Natural killer cell (primary cell): Measurements from ENCODE around the gene C12orf75. TPM values are rescaled to one million over a fixed set of nuclear protein-coding genes. Genes with fewer than 3 reads are reported as not detected.

Source experiments
- ATAC-seq, 3 donors: fragments of 150-1000 bp in 2 of 3; fragments of 200-7000 bp in 1 of 3; cut with Tn5 transposase; 1 replicate in 1 of 3; 2 replicates in 2 of 3; pipeline ENCODE4 v1.10.0; 2021; ENCODE audit warnings: mild to moderate bottlenecking in 2 of 3, moderate library complexity in 2 of 3
- DNase-seq, 2 donors: peaks; one replicate each; pipeline versions ENCODE4 v3.0.0 to v3.0.0-alpha.2; 2013 to 2021; ENCODE audit warnings: mixed read lengths in 1 of 2
- H3K27ac ChIP-seq: one replicate; pipeline ENCODE4 v1.5.1; 2013; ENCODE audit warnings: mild to moderate bottlenecking, low read length
- H3K27me3 ChIP-seq: one replicate; pipeline ENCODE4 v1.6.1; 2013; ENCODE audit warnings: low read length; ENCODE audit not compliant: control insufficient read depth, insufficient read depth
- H3K36me3 ChIP-seq: one replicate; pipeline ENCODE4 v1.6.1; 2013; ENCODE audit warnings: low read length; ENCODE audit not compliant: control insufficient read depth, insufficient read depth
- H3K4me1 ChIP-seq: one replicate; pipeline ENCODE4 v1.6.1; 2013; ENCODE audit warnings: low read length; ENCODE audit not compliant: control insufficient read depth, insufficient read depth
- H3K4me3 ChIP-seq: one replicate; pipeline ENCODE4 v1.5.1; 2013; ENCODE audit warnings: low read length
- H3K9me3 ChIP-seq: one replicate; pipeline ENCODE4 v1.6.1; 2013; ENCODE audit warnings: low read length; ENCODE audit not compliant: control insufficient read depth, insufficient read depth
- H3K27ac Mint-ChIP-seq, 2 donors: one replicate each; pipeline ENCODE4 v1.8.0; 2022; ENCODE audit warnings: mild to moderate bottlenecking in 2 of 2, mixed read lengths in 2 of 2, moderate library complexity in 1 of 2
- H3K27me3 Mint-ChIP-seq, 2 donors: one replicate each; pipeline ENCODE4 v1.8.0; 2022; ENCODE audit warnings: low read depth in 2 of 2, mixed read lengths in 2 of 2
- H3K36me3 Mint-ChIP-seq: one replicate; pipeline ENCODE4 v1.8.0; 2022; ENCODE audit warnings: mixed read lengths
- H3K4me1 Mint-ChIP-seq, 2 donors: one replicate each; pipeline ENCODE4 v1.8.0; 2022; ENCODE audit warnings: mixed read lengths in 2 of 2
- H3K4me3 Mint-ChIP-seq: one replicate; pipeline ENCODE4 v1.8.0; 2022; ENCODE audit warnings: mild to moderate bottlenecking, moderate library complexity, mixed read lengths
- H3K9me3 Mint-ChIP-seq, 2 donors: one replicate each; pipeline ENCODE4 v1.8.0; 2022; ENCODE audit warnings: mixed read lengths in 2 of 2
- WGBS: methylation state at CpG from one replicate; pipeline ENCODE4 v1.1.7; 2013; ENCODE audit warnings: missing lambda C conversion rate; ENCODE audit not compliant: insufficient coverage; 5-methylcytosine and 5-hydroxymethylcytosine counted together
- intact Hi-C: fragments of 100-400 bp; cut with micrococcal nuclease; formaldehyde crosslinking; loops from one replicate; pipeline ENCODE4 v1.14.2; 2022
- total RNA-seq, 4 donors: library from RNA; stranded (reverse); fragments of 120-200 nt in 1 of 4; gene quantifications; one replicate each; pipeline versions ENCODE4 v1.2.3 to v1.2.4, GENCODE V29; 2013 to 2022
- TF ChIP-seq, protein P1 (sequence below): fragments of 200-600 bp; IDR thresholded peaks from one replicate; pipeline ENCODE4 v1.8.0; 2022; ENCODE audit warnings: antibody characterized with exemption

C12orf75 gene
- total RNA-seq, 3 donors from 2014 or later (not counting 1 experiment from before 2014, with no cell fraction given) = 121 to 131 (median 128) TPM

DNA sequence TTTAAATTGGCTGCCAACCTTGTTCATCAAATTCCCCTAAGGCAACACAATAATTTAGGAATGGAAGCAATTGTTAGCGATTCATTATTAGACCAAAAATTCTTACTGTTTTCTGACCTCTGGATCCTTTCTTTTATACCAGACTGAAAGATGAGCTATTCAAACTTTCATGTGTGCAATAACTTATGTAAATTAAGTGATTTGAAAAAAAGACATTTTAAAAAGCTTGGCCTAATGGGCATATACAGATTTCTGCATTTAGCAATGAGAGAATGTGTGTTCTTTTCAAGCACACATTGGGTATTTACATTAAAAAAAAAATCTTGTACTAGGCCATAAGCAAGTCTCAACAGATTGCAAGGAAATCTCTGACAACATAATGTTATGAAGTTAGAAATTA, 65.5 kb downstream of the C12orf75 start:
- TF ChIP-seq, protein P1, sequence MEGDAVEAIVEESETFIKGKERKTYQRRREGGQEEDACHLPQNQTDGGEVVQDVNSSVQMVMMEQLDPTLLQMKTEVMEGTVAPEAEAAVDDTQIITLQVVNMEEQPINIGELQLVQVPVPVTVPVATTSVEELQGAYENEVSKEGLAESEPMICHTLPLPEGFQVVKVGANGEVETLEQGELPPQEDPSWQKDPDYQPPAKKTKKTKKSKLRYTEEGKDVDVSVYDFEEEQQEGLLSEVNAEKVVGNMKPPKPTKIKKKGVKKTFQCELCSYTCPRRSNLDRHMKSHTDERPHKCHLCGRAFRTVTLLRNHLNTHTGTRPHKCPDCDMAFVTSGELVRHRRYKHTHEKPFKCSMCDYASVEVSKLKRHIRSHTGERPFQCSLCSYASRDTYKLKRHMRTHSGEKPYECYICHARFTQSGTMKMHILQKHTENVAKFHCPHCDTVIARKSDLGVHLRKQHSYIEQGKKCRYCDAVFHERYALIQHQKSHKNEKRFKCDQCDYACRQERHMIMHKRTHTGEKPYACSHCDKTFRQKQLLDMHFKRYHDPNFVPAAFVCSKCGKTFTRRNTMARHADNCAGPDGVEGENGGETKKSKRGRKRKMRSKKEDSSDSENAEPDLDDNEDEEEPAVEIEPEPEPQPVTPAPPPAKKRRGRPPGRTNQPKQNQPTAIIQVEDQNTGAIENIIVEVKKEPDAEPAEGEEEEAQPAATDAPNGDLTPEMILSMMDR = no peak
- Mint-ChIP-seq H3K27ac (no peak overlapping the region), H3K4me1 (peaks cover 5 to 7% of the 10 kb centered on the region in 2 donors), H3K9me3 (peaks cover 0 to 4% of the 10 kb centered on the region in 2 donors), H3K36me3 (peaks cover 12% of the 10 kb centered on the region), H3K27me3 (no peaks in the 10 kb centered on the region), H3K4me3 (no peak overlapping the region)
- no peak for ATAC-seq
- no peaks in the 10 kb centered on the region for H3K4me1 ChIP-seq
- no peaks in the 10 kb centered on the region for H3K9me3 ChIP-seq
- intact Hi-C loops = no loop called here
- no CpG with 5 or more reads among the region's 1 CpG for WGBS
- H3K27me3 ChIP-seq = no peaks in the 10 kb centered on the region
- no peak overlapping the region for H3K4me3 ChIP-seq
- H3K36me3 ChIP-seq = no peaks in the 10 kb centered on the region
- DNase-seq = no peak
- H3K27ac ChIP-seq = no peak overlapping the region

DNA sequence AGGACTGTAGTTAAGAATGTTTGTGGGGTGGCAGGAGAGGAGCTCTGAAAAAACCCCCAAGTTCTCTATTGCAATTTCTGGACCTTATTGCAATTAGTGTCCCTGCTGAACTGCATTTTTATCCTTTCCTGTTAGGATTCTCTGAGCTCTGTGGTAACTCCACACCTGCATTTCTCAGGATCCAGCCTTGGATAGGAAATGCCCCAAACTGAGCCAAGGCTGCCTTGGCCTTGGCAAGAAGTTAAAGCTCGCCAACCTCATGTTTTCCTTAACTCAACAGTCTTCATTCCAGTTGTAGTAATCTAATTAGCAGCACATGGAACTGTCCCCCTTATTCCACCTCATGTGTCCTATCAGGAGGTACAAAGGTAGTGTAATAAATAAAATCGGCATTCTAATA, 66.5 kb downstream of the C12orf75 start:
- DNase-seq (no peak), ATAC-seq (no peak)
- TF ChIP-seq, protein P1 = no peak
- H3K4me1 ChIP-seq = no peaks in the 10 kb centered on the region
- no peak overlapping the region for H3K27ac ChIP-seq
- Mint-ChIP-seq H3K36me3 (peaks cover 12% of the 10 kb centered on the region), H3K4me3 (no peak overlapping the region), H3K27me3 (no peaks in the 10 kb centered on the region), H3K27ac (no peak overlapping the region), H3K9me3 (peaks cover 0 to 4% of the 10 kb centered on the region in 2 donors), H3K4me1 (peaks cover 5 to 10% of the 10 kb centered on the region in 2 donors)
- intact Hi-C loops = no loop called here
- no peaks in the 10 kb centered on the region for H3K27me3 ChIP-seq
- H3K4me3 ChIP-seq = no peak overlapping the region
- H3K36me3 ChIP-seq = no peaks in the 10 kb centered on the region
- WGBS = 100% methylated on average over 2 of the region's 2 CpGs
- H3K9me3 ChIP-seq = no peaks in the 10 kb centered on the region

DNA sequence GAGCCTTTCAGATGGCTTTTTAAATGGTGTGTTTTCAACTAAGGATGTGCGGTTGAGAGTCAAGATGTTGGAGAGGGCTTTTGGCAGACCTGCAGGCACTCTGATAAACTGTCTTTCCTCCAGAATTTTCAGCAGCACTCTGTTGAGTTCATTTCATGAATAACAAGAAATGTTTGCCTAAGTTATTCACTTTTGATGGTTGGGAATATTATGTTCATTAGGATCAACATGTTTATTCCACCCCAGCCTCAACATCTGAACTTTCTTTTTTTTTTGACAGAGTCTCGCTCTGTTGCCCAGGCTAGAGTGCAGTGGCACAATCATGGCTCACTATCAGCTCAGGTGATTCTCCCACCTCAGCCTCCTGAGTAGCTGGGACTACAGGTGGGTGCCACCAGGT, 68.4 kb downstream of the C12orf75 start:
- peaks cover 0 to 10% of the 10 kb centered on the region in 2 donors for H3K4me1 Mint-ChIP-seq

More for the DNA sequence above, 68.4 kb downstream of the C12orf75 start:
- intact Hi-C loops = no loop called here
- Mint-ChIP-seq H3K36me3 (peaks cover 12% of the 10 kb centered on the region), H3K27me3 (no peaks in the 10 kb centered on the region), H3K27ac (no peak overlapping the region), H3K9me3 (peaks cover 0 to 4% of the 10 kb centered on the region in 2 donors), H3K4me3 (no peak overlapping the region)
- Histone ChIP-seq H3K4me1 (no peaks in the 10 kb centered on the region), H3K4me3 (no peak overlapping the region), H3K27me3 (no peaks in the 10 kb centered on the region), H3K36me3 (no peaks in the 10 kb centered on the region), H3K27ac (no peak overlapping the region), H3K9me3 (no peaks in the 10 kb centered on the region)
- DNase-seq (no peak), ATAC-seq (no peak)
- TF ChIP-seq, protein P1 = no peak
- 90% methylated on average over 2 of the region's 2 CpGs for WGBS
